Left colon (tissue), 2 donors: ENCODE data around the gene ATG7. TPM values are rescaled to one million over a fixed set of nuclear protein-coding genes. Genes with fewer than 3 reads are reported as not detected.
A peak's percentile ranks its signal among the peaks of the same experiment; 100 is the strongest.

Source experiments
- ATAC-seq: fragments of 200-7000 bp; cut with Tn5 transposase; one replicate; pipeline ENCODE4 v1.9.1; 2020; ENCODE audit warnings: mild to moderate bottlenecking, moderate library complexity
- DNase-seq, 2 donors: peaks; one replicate each; pipeline ENCODE4 v3.0.0-alpha.2; 2020
- intact Hi-C, 2 donors: fragments of 100-400 bp; cut with DNase I in 1 of 2; cut with micrococcal nuclease in 1 of 2; formaldehyde crosslinking; loops; one replicate each; pipeline versions ENCODE4 v1.11.2 to v1.14.0; 2022; cut with DNase I, micrococcal nuclease
- total RNA-seq, 2 donors: library from RNA; stranded (reverse); fragmentation: NEBNext Ultra II Directional; extraction: Animal tissue kit (Norgen Biotek cat#: 25700); gene quantifications; one replicate each; pipeline ENCODE4 v1.2.1, GENCODE V29; 2021
- donor health status: DM: no; HTN: no; CAD: no.
- donor health status: DM: yes; HTN: yes; CAD: no.

The ATG7 gene
- total RNA-seq, 2 donors from 2014 or later = 34.6 to 41.0 TPM

GRCh38 chr3:11288786-11289637 is 16.8 kb downstream of the ATG7 start:
- intact Hi-C loops = no loop called here
- ATAC-seq = peak; percentile 42

GRCh38 chr3:11289864-11290263 is 17.7 kb downstream of the ATG7 start:
- DNase-seq (no peak), ATAC-seq (no peak)
- intact Hi-C loops = no loop called here

More at GRCh38 chr3:11288786-11289637, 16.8 kb downstream of the ATG7 start:
- DNase-seq = no peak

- DNase-seq (no peak), ATAC-seq (no peak)
- intact Hi-C loops = no loop called here
These were observed 18.8 kb downstream of the ATG7 start for GRCh38 chr3:11290743-11291680.

GRCh38 chr3:11291808-11292207 is 19.6 kb downstream of the ATG7 start:
- DNase-seq (no peak), ATAC-seq (no peak)
- intact Hi-C loops = no loop called here

- DNase-seq (no peak), ATAC-seq (no peak)
- intact Hi-C loops = no loop called here
These were observed 24.9 kb downstream of the ATG7 start for GRCh38 chr3:11297126-11297525.

GRCh38 chr3:11300970-11301369 is 28.8 kb downstream of the ATG7 start:
- intact Hi-C loops = no loop called here
- DNase-seq (no peak), ATAC-seq (no peak)

- ATAC-seq = no peak
- intact Hi-C loops = no loop called here
- no peak for DNase-seq
These were observed 30.2 kb downstream of the ATG7 start for GRCh38 chr3:11302444-11302843.

GRCh38 chr3:11304175-11304574 is 32.0 kb downstream of the ATG7 start:
- no peak for DNase-seq
- intact Hi-C loops = no loop called here
- ATAC-seq = no peak

- intact Hi-C loops = no loop called here
- no peak for ATAC-seq
- DNase-seq = no peak
These were observed 33.3 kb downstream of the ATG7 start for GRCh38 chr3:11305509-11305908.

GRCh38 chr3:11306817-11307589 is 34.8 kb downstream of the ATG7 start:
- no peak for DNase-seq
- intact Hi-C loops = no loop called here
- no peak for ATAC-seq

- ATAC-seq (no peak), DNase-seq (no peak)
- intact Hi-C loops = no loop called here
These were observed 35.7 kb downstream of the ATG7 start for GRCh38 chr3:11307830-11308432.

GRCh38 chr3:11310258-11310657 is 38.1 kb downstream of the ATG7 start:
- ATAC-seq (no peak), DNase-seq (no peak)
- intact Hi-C loops = no loop called here

GRCh38 chr3:11312166-11312565 is 40.0 kb downstream of the ATG7 start:
- intact Hi-C loops = no loop called here
- DNase-seq (no peak), ATAC-seq (no peak)

- intact Hi-C loops = no loop called here
- no peak for DNase-seq
- ATAC-seq = no peak
These were observed 45.1 kb downstream of the ATG7 start for GRCh38 chr3:11317300-11317699.

- intact Hi-C loops = no loop called here
- DNase-seq (no peak), ATAC-seq (no peak)
These were observed 50.7 kb downstream of the ATG7 start for GRCh38 chr3:11322931-11323330.

GRCh38 chr3:11323813-11324212 is 51.6 kb downstream of the ATG7 start:
- DNase-seq = no peak
- intact Hi-C loops = no loop called here
- no peak for ATAC-seq

GRCh38 chr3:11327619-11328018 is 55.4 kb downstream of the ATG7 start:
- ATAC-seq (no peak), DNase-seq (no peak)
- intact Hi-C loops = no loop called here

GRCh38 chr3:11328196-11328945 is 56.2 kb downstream of the ATG7 start:
- intact Hi-C loops = no loop called here
- no peak for DNase-seq
- no peak for ATAC-seq
